ENCODE data around the gene TMOD2. TPM values are rescaled to one million over a fixed set of nuclear protein-coding genes. Genes with fewer than 3 reads are reported as not detected.

The TMOD2 gene
- total RNA-seq, 1 experiment from 2014 or later: 3.0 TPM

- no peak overlapping the region for H3K18ac ChIP-seq (ENCODE audit: insufficient read length, low read depth, low read length)
- no peaks in the 10 kb centered on the region for H3K23me2 ChIP-seq (ENCODE audit: insufficient read length, low read depth, low read length, poor library complexity, severe bottlenecking)
- no peak overlapping the region for H2BK120ac ChIP-seq (ENCODE audit: low read depth, low read length, poor library complexity, severe bottlenecking)
- H3K14ac ChIP-seq (ENCODE audit: insufficient read depth, low read length): no peak overlapping the region
- Mint-ChIP-seq H3K36me3 (ENCODE audit: insufficient read depth in 1 of 3, low read depth in 3 of 3) (peaks cover 2 to 6% (median 4%) of the 10 kb centered on the region in 3 experiments; a peak in 4 of 7 replicates), H3K4me1 (no peaks in the 10 kb centered on the region), H3K4me3 (no peak overlapping the region), H3K27me3 (ENCODE audit: low read depth) (no peaks in the 10 kb centered on the region), H3K9me3 (no peaks in the 10 kb centered on the region), H3K27ac (no peak overlapping the region)
- TF ChIP-seq, protein P1, sequence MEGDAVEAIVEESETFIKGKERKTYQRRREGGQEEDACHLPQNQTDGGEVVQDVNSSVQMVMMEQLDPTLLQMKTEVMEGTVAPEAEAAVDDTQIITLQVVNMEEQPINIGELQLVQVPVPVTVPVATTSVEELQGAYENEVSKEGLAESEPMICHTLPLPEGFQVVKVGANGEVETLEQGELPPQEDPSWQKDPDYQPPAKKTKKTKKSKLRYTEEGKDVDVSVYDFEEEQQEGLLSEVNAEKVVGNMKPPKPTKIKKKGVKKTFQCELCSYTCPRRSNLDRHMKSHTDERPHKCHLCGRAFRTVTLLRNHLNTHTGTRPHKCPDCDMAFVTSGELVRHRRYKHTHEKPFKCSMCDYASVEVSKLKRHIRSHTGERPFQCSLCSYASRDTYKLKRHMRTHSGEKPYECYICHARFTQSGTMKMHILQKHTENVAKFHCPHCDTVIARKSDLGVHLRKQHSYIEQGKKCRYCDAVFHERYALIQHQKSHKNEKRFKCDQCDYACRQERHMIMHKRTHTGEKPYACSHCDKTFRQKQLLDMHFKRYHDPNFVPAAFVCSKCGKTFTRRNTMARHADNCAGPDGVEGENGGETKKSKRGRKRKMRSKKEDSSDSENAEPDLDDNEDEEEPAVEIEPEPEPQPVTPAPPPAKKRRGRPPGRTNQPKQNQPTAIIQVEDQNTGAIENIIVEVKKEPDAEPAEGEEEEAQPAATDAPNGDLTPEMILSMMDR (conservative IDR thresholded peaks at IDR 0.05): no peak
- H3K27me3 ChIP-seq (ENCODE audit: insufficient read depth, low read length): no peaks in the 10 kb centered on the region
- H3K9ac ChIP-seq (ENCODE audit: extremely low read depth, insufficient read length, low read length): no peak overlapping the region
- DNase-seq: no peak
- no peak overlapping the region for H2BK20ac ChIP-seq (ENCODE audit: low read depth, low read length, poor library complexity, severe bottlenecking)
- H3K27ac ChIP-seq (ENCODE audit: insufficient read length, low read depth, low read length): no peak overlapping the region
- no CpG with 5 or more reads among the region's 5 CpGs for WGBS (ENCODE audit: extremely low coverage, insufficient read length, low lambda C conversion rate)
- H3K4me2 ChIP-seq (ENCODE audit: insufficient read depth, insufficient read length, low read length): no peak overlapping the region
- no peak overlapping the region for H3T11ph ChIP-seq (ENCODE audit: low read length)
- no peak overlapping the region for H3K56ac ChIP-seq (ENCODE audit: insufficient read length, low read depth, low read length)
- H4K20me1 ChIP-seq (ENCODE audit: control insufficient read depth, insufficient read depth, insufficient read length): no peaks in the 10 kb centered on the region
- no peak overlapping the region for H2BK15ac ChIP-seq (ENCODE audit: low read depth, low read length)
- H4K5ac ChIP-seq (ENCODE audit: insufficient read length, low read depth, low read length): no peak overlapping the region
- H4K91ac ChIP-seq (ENCODE audit: insufficient read length, low read depth, low read length): no peak overlapping the region
- H3K4me1 ChIP-seq (ENCODE audit: insufficient read depth, low read length): no peaks in the 10 kb centered on the region
- H2BK5ac ChIP-seq (ENCODE audit: insufficient read length, low read length): no peak overlapping the region
- H2BK12ac ChIP-seq (ENCODE audit: insufficient read length, low read depth, low read length): no peak overlapping the region
- H3K4ac ChIP-seq (ENCODE audit: low read depth, low read length): no peak overlapping the region
- H2AFZ ChIP-seq (ENCODE audit: low read length): no peak overlapping the region
- H3K79me2 ChIP-seq (ENCODE audit: insufficient read depth, low read length): no peaks in the 10 kb centered on the region
- no peaks in the 10 kb centered on the region for H3K9me3 ChIP-seq (ENCODE audit: control insufficient read depth, low read depth, low read length)
- no peak overlapping the region for H2AK5ac ChIP-seq (ENCODE audit: insufficient read length, low read length)
- no peak overlapping the region for H4K8ac ChIP-seq (replicated peaks; ENCODE audit: insufficient read length, low read depth, low read length)
- H3K79me1 ChIP-seq (ENCODE audit: insufficient read depth, low read depth, low read length, poor library complexity, severe bottlenecking): no peaks in the 10 kb centered on the region
- no peak overlapping the region for H3K23ac ChIP-seq (ENCODE audit: insufficient read length, low read depth, low read length)
These were observed 45.1 kb upstream of the TMOD2 start for GRCh38 chr15:51706291-51706690.
